SK-N-SH (cell line): ENCODE results near the gene BORCS5. TPM values are rescaled to one million over a fixed set of nuclear protein-coding genes. Genes with fewer than 3 reads are reported as not detected.

Experiments
- CTCF ChIA-PET: fragments of 300-600, 350-600 bp; formaldehyde crosslinking; extraction: SDS; loops from one replicate; lab custom pipeline; 2021; lab: Yijun Ruan, JAX
- POLR2A ChIA-PET: fragments of 350-600 bp; sonication (Branson Sonifier 250); formaldehyde crosslinking; extraction: SDS; loops from one replicate; lab custom pipeline; 2020; ENCODE audit warnings: antibody characterized with exemption, inconsistent platforms; lab: Yijun Ruan, JAX
- DNase-seq: peaks from one replicate; pipeline ENCODE4 v3.0.0; 2012
- H2AFZ ChIP-seq: fragments of 200-600 bp; sonication (generic); 2 replicates; pipeline ENCODE4 v1.8.1; 2016; ENCODE audit warnings: antibody characterized with exemption, mild to moderate bottlenecking, low read depth
- H3F3A ChIP-seq: fragments of 200-600 bp; sonication (generic); replicated peaks from 2 replicates; pipeline ENCODE3; 2016; ENCODE audit warnings: antibody characterized with exemption, mild to moderate bottlenecking; ENCODE audit not compliant: insufficient read depth
- H3K27ac ChIP-seq, 2 experiments: fragments of 200-500 bp in 1 of 2; fragments of 200-600 bp in 1 of 2; sonication (Bioruptor generic) in 1 of 2; sonication (generic), shearing (Covaris generic) in 1 of 2; 2 replicates each; pipeline versions ENCODE4 v1.5.1 to v1.6.1; 2014 to 2016; ENCODE audit warnings: low read depth in 2 of 2, inconsistent platforms in 1 of 2, low read length in 1 of 2, mild to moderate bottlenecking in 1 of 2, mixed read lengths in 1 of 2
- H3K27me3 ChIP-seq: fragments of 200-600 bp; sonication (generic), shearing (Covaris generic); 2 replicates; pipeline ENCODE4 v1.6.1; 2016; ENCODE audit warnings: mixed run types; ENCODE audit not compliant: insufficient read depth
- H3K36me3 ChIP-seq, 2 experiments: fragments of 200-500 bp in 1 of 2; fragments of 200-600 bp in 1 of 2; sonication (Bioruptor generic) in 1 of 2; sonication (generic) in 1 of 2; replicated peaks in 1 of 2; 2 replicates each; pipeline versions ENCODE3 to v1.5.1; 2014 to 2016; ENCODE audit warnings: low read length in 1 of 2, mild to moderate bottlenecking in 1 of 2; ENCODE audit not compliant: insufficient read depth in 2 of 2, control insufficient read depth in 1 of 2
- H3K4me1 ChIP-seq, 2 experiments: fragments of 200-500 bp in 1 of 2; fragments of 200-600 bp in 1 of 2; sonication (Bioruptor generic) in 1 of 2; sonication (generic), shearing (Covaris generic) in 1 of 2; 2 replicates each; pipeline versions ENCODE4 v1.5.1 to v1.6.1; 2014 to 2016; ENCODE audit warnings: low read depth in 1 of 2, low read length in 1 of 2, mixed run types in 1 of 2; ENCODE audit not compliant: insufficient read depth in 2 of 2, control insufficient read depth in 1 of 2
- H3K4me2 ChIP-seq: fragments of 200-600 bp; sonication (generic), shearing (Covaris generic); 2 replicates; pipeline ENCODE4 v1.6.1; 2017; ENCODE audit warnings: mixed run types
- H3K4me3 ChIP-seq, 2 experiments: fragments of 200-500 bp in 1 of 2; fragments of 200-600 bp in 1 of 2; sonication (Bioruptor generic) in 1 of 2; sonication (generic), shearing (Covaris generic) in 1 of 2; 2 replicates each; pipeline versions ENCODE4 v1.5.1 to v1.8.1; 2014 to 2016; ENCODE audit warnings: low read depth in 2 of 2, inconsistent platforms in 1 of 2, low read length in 1 of 2, mild to moderate bottlenecking in 1 of 2, mixed read lengths in 1 of 2, moderate library complexity in 1 of 2
- H3K79me2 ChIP-seq: fragments of 200-600 bp; sonication (generic); 2 replicates; pipeline ENCODE4 v1.8.1; 2017; ENCODE audit warnings: mild to moderate bottlenecking; ENCODE audit not compliant: insufficient read depth
- H3K9ac ChIP-seq: fragments of 200-600 bp; sonication (generic); 2 replicates; pipeline ENCODE4 v1.6.1; 2017; ENCODE audit warnings: mixed run types
- H3K9me2 ChIP-seq: fragments of 200-600 bp; sonication (generic); 2 replicates; pipeline ENCODE4 v1.6.1; 2017; ENCODE audit warnings: mixed run types
- H3K9me3 ChIP-seq: fragments of 200-600 bp; sonication (generic); 2 replicates; pipeline ENCODE4 v1.6.1; 2017; ENCODE audit warnings: mixed run types, mild to moderate bottlenecking, moderate library complexity
- H4K20me1 ChIP-seq: fragments of 200-600 bp; sonication (generic); 2 replicates; pipeline ENCODE4 v1.6.1; 2017; ENCODE audit warnings: mild to moderate bottlenecking, mixed run types; ENCODE audit not compliant: insufficient read depth
- FOXJ3 ChIP-seq: sonication (generic); formaldehyde crosslinking; IDR thresholded peaks from 2 replicates; pipeline ENCODE4 v1.5.1; 2020; ENCODE audit warnings: mild to moderate bottlenecking, missing genetic modification reagents
- MEF2A ChIP-seq: IDR thresholded peaks from 2 replicates; pipeline ENCODE4 v1.4.0; 2012; ENCODE audit warnings: low read depth, borderline replicate concordance
- NFIC ChIP-seq: IDR thresholded peaks from 2 replicates; pipeline ENCODE4 v1.4.0; 2012; ENCODE audit warnings: borderline replicate concordance
- POLR2AphosphoS5 ChIP-seq: IDR thresholded peaks from 2 replicates; pipeline ENCODE4 v1.6.1; 2012; ENCODE audit warnings: low read depth, low read length
- RAD21 ChIP-seq: IDR thresholded peaks from 2 replicates; pipeline ENCODE4 v1.6.1; 2012; ENCODE audit warnings: mild to moderate bottlenecking, low read length
- SMC3 ChIP-seq: IDR thresholded peaks from 2 replicates; pipeline ENCODE4 v1.6.1; 2012; ENCODE audit warnings: low read depth, low read length, improper control_type of control experiment
- TAF1 ChIP-seq: IDR thresholded peaks from 2 replicates; pipeline ENCODE4 v1.6.1; 2012; ENCODE audit warnings: low read depth, mild to moderate bottlenecking, low read length, moderate library complexity, borderline replicate concordance
- TCF12 ChIP-seq: IDR thresholded peaks from 2 replicates; pipeline ENCODE4 v1.4.0; 2012
- TEAD4 ChIP-seq: IDR thresholded peaks from 2 replicates; pipeline ENCODE4 v1.4.0; 2012; ENCODE audit warnings: mild to moderate bottlenecking, borderline replicate concordance; ENCODE audit not compliant: insufficient read depth
- WGBS: methylation state at CpG from one replicate; pipeline ENCODE4 v1.1.6; 2017; ENCODE audit warnings: low lambda C conversion rate; 5-methylcytosine and 5-hydroxymethylcytosine counted together
- polyA plus RNA-seq, 3 experiments: library from polyadenylated mRNA; depleted of rRNA; stranded (reverse); fragments of >200 nt; gene quantifications; 2 replicates each; pipeline ENCODE4 v1.2.3, GENCODE V29; 2012
- TF ChIP-seq, protein P1 (sequence below): IDR thresholded peaks from 2 replicates; pipeline ENCODE4 v1.4.0; 2012; ENCODE audit warnings: low read depth, borderline replicate concordance
- TF ChIP-seq, protein P2 (sequence below): IDR thresholded peaks from 2 replicates; pipeline ENCODE4 v1.4.0; 2012; ENCODE audit warnings: low read depth
- TF ChIP-seq, protein P3 (sequence below): IDR thresholded peaks from 2 replicates; pipeline ENCODE4; 2012
- TF ChIP-seq, protein P4 (sequence below): IDR thresholded peaks from 2 replicates; pipeline ENCODE4 v1.4.0; 2012; ENCODE audit warnings: low read depth, borderline replicate concordance

BORCS5 gene
- polyA plus RNA-seq, 1 of the 3 experiments (the other 2 are of a cell fraction): 16.3 TPM

DNA sequence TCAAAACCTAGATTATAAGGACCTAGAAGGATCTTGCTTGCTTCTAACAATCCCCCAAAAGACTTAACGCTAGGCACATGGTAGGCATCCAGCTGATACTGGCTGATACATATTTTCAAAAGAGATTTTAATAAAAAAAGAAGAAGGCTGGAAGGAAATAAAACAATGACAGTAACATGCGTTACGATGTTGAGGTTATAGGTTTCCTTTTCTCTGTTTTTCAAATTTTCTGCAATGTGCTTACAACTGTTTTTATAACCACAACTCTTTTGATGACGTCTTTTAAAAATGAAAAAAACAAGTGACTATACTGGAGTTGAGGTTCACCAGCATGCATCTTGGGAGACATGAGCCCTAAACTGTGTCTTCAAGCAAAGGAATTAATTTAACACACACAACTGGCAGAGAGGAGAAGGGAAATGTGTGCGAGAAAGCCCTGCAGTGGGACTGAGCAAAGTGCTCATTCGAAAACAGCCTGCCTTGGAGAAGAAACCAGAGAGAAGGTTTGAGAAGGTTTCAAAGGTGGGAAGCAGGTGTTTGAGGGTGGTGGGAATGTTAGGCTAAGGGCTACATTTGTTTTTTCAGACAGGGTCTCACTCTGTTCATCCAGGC lies 125.4 kb downstream of the BORCS5 start (continued):
- TF ChIP-seq, protein P1, sequence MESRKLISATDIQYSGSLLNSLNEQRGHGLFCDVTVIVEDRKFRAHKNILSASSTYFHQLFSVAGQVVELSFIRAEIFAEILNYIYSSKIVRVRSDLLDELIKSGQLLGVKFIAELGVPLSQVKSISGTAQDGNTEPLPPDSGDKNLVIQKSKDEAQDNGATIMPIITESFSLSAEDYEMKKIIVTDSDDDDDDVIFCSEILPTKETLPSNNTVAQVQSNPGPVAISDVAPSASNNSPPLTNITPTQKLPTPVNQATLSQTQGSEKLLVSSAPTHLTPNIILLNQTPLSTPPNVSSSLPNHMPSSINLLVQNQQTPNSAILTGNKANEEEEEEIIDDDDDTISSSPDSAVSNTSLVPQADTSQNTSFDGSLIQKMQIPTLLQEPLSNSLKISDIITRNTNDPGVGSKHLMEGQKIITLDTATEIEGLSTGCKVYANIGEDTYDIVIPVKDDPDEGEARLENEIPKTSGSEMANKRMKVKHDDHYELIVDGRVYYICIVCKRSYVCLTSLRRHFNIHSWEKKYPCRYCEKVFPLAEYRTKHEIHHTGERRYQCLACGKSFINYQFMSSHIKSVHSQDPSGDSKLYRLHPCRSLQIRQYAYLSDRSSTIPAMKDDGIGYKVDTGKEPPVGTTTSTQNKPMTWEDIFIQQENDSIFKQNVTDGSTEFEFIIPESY: no peak
- no peak for TF ChIP-seq SMC3
- TF ChIP-seq TAF1: no peak
- TF ChIP-seq, protein P2, sequence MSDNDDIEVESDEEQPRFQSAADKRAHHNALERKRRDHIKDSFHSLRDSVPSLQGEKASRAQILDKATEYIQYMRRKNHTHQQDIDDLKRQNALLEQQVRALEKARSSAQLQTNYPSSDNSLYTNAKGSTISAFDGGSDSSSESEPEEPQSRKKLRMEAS: no peak

DNA sequence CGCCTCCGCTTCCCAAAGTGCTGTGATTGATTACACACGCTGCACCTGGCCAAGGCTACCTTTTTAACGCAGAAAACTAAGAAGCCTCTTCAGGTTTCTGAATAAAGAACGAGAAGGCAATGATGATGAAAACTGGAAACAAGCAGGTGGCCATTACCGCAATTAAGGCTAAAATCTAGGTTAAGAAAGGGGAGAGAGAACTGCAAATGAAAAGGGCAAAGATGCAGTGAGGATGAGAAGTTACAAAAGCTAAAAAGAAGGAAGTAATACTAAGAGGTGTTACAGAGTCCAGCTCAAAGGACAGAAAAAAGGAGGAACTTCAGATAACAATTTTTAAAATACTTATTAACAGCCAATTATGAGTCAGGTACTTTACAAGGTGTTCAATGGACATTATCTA lies 126.1 kb downstream of the BORCS5 start:
- Histone ChIP-seq H3K27me3 (no peaks in the 10 kb centered on the region), H3K36me3 (peaks cover 28 to 54% of the 10 kb centered on the region in 2 experiments), H4K20me1 (no peaks in the 10 kb centered on the region), H2AFZ (no peak overlapping the region), H3K4me3 (no peak overlapping the region), H3K9ac (no peak overlapping the region), H3K4me2 (no peak overlapping the region), H3F3A (peaks cover 6% of the 10 kb centered on the region), H3K4me1 (no peaks in the 10 kb centered on the region), H3K9me2 (no peaks in the 10 kb centered on the region), H3K9me3 (no peaks in the 10 kb centered on the region), H3K27ac (no peak overlapping the region), H3K79me2 (peaks cover 25% of the 10 kb centered on the region)
- ChIA-PET CTCF (no interaction called here), POLR2A (no interaction called here)
- WGBS: 91% methylated on average over 6 of the region's 6 CpGs
- TF ChIP-seq RAD21 (no peak), TCF12 (no peak), POLR2AphosphoS5 (no peak), MEF2A (no peak), TEAD4 (no peak), NFIC (no peak), FOXJ3 (no peak), SMC3 (no peak)
- TF ChIP-seq, protein P2: no peak
- TF ChIP-seq, protein P3, sequence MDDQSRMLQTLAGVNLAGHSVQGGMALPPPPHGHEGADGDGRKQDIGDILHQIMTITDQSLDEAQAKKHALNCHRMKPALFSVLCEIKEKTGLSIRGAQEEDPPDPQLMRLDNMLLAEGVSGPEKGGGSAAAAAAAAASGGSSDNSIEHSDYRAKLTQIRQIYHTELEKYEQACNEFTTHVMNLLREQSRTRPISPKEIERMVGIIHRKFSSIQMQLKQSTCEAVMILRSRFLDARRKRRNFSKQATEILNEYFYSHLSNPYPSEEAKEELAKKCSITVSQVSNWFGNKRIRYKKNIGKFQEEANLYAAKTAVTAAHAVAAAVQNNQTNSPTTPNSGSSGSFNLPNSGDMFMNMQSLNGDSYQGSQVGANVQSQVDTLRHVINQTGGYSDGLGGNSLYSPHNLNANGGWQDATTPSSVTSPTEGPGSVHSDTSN: no peak
- TF ChIP-seq, protein P1: no peak
- TF ChIP-seq, protein P4, sequence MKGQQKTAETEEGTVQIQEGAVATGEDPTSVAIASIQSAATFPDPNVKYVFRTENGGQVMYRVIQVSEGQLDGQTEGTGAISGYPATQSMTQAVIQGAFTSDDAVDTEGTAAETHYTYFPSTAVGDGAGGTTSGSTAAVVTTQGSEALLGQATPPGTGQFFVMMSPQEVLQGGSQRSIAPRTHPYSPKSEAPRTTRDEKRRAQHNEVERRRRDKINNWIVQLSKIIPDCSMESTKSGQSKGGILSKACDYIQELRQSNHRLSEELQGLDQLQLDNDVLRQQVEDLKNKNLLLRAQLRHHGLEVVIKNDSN: no peak
- DNase-seq: no peak
